ENCODE results near the gene SDK2.
A peak's percentile ranks its signal among the peaks of the same experiment; 100 is the strongest.
"Not testable (repeated sequence)": the region's sequence is repeated elsewhere in the genome, so short reads cannot be mapped to it uniquely, and the experiment has no call there.

SDK2 gene

DNA sequence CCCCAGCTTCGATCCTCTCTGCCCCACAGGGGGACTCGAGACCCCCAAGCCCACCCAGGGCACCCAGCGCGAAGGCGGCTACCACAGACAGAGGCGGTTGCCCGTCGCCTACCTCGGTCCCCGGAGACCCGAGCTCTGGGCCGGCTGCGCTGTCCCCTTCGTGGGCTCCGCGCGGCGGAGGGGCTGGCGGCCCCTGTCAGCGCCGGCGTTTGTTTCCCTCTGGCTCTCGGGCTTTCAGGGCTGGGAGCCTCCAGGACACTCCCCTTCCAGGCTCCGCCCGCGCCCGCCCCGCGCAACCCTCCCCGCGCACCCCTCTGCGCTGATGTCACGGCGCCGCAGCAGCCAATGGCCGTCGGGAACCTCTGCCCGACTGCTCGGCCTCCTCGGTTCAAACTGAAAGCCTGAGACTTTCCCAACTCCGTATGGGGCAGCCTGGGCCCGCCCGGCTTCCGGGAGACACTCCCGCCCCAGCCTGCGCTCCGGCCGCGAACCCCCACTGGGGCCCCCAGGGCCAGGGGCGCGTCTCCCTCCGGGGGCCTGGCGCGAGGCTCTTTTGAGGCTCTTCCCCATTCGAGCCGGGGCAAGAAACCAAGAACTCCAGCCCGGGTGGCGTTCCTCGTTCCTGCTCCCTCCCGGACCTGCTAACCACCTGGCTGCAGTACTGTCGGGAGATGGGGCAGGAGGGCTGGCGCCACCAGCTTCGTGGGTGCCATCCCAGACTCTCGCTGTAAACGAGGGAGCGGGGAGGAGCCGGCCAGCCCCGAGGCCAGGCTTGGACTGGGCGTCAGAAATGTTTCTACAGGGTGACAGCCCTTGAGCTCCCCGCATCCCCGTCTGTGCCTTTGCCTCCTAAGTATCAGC is 332.2 kb downstream of the SDK2 start, which contains the start of gene CDC42EP4:
Gene CDC42EP4, minus strand, starts transcription at position 221 of the 861 bp plus-strand sequence. CDS start 25,501 bp downstream, outside the sequence.
- peak; percentile 85 to 86 for DNase-seq

- DNase-seq = no peak
Observed at GRCh38 chr17:73311428-73311780, 332.8 kb downstream of the SDK2 start.

DNA sequence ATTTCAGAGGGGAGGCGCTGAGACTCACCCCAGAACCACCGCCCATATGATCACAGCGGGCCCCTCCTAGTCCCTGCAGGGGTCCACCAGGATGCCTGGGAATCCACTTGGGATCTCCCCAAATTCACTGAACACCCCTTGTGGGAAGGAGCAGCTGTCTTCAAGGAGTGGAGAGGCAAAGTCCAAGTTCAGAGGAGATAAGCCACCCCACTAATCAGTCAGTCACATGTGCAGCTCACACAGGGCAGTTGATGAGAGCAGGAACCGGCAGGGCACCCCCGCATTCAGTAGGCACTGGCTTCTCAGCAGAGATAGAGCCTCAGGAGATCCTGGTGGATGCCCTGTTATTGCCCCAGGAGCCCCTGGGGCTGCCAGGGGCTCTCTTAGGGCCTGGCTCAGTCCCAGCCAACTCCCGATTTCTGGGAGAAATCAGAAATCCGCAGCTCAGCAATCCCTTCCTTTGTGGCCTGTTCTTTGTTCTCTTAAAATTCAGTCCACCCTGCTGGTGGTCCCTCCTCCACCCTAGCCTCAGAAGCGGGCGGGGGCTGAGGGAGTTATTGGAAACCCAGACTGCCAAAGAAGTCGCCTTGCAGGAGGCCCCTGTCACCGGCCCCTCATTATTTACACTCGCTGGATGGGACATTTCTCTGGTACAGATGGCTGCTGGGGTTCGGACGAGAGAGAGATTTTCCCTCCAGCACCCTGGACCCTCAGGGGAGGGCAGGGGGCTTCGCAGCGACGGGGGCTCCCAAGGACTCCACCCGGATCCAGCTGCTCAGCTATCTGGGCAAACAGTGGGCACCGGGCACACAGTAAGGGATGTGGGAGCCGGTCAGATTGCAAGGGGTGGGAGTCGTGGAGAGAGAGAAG is 334.3 kb downstream of the SDK2 start:
- DNase-seq = no peak

- not testable (repeated sequence) for DNase-seq
Observed at GRCh38 chr17:73308959-73309358, 335.3 kb downstream of the SDK2 start.

GRCh38 chr17:73308017-73308823 is 336.0 kb downstream of the SDK2 start:
- DNase-seq = no peak

DNA sequence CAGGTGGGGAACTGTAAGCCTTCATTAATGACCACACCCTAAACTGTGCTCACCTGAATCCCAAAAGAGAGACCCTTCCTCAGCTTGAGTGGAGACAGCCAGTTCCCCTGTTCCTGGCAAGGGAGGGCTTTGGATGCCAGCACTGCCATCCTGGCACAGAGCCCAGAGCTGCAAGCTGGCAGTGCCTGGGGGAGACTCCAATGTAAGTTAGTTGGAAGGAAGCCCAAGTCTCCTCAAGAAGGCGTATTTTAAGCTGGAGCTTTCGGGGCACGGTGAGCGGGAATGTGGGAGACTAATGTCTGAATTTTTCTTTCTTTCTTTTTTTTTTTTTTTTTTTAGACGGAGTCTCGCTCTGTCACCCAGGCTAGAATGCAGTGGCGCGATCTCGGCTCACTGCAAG is 337.1 kb downstream of the SDK2 start:
- no peak for DNase-seq

- DNase-seq = no peak
Observed at GRCh38 chr17:73305845-73306836, 338.1 kb downstream of the SDK2 start.

- DNase-seq = no peak
Observed at GRCh38 chr17:73304971-73305812, 339.1 kb downstream of the SDK2 start.

GRCh38 chr17:73304438-73304837 is 339.8 kb downstream of the SDK2 start:
- DNase-seq = no peak

- DNase-seq = no peak
Observed at GRCh38 chr17:73302189-73302588, 342.1 kb downstream of the SDK2 start.

- no peak for DNase-seq
Observed at GRCh38 chr17:73301369-73301768, 342.9 kb downstream of the SDK2 start.

DNA sequence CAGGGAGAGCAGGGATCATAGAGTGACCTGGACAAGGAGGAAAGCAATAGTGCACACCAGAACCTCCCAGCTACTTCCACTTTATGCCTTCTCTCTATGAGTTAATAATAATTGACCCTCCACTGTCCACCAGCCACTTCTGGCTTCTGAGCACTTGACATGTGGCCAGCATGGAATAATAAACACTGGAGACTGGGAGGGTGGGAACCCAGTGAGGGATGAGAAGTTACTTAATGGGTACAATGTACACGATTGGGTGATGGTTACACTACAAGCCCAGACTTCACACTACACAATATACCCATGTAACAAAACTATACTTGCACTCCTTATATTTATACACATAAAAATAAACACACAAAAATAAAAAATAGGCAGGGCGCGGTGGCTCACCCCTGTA is 343.9 kb downstream of the SDK2 start:
- no peak for DNase-seq

- DNase-seq = no peak
Observed at GRCh38 chr17:73297934-73298861, 346.0 kb downstream of the SDK2 start.

DNA sequence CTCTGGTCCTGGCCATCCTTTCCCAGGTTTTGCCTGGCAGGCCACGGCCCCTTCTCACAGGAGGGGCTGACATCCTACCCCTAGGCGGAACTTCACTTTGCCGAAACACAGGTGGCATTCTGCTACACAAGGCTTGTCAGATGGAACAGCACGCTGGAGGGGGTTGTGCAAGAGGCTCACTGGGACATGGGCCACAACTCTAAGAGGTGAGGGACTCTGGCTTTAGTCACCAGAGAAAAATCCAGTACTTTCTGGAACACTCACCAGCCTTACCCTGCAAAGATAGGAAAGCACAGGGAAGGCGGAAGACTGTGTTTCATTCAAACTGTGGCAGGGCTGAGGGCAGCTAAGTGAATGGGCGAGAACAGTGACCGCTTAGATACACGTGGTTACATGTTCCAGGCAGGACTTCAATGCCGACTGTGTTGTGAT is 350.7 kb downstream of the SDK2 start:
- DNase-seq = no peak

DNA sequence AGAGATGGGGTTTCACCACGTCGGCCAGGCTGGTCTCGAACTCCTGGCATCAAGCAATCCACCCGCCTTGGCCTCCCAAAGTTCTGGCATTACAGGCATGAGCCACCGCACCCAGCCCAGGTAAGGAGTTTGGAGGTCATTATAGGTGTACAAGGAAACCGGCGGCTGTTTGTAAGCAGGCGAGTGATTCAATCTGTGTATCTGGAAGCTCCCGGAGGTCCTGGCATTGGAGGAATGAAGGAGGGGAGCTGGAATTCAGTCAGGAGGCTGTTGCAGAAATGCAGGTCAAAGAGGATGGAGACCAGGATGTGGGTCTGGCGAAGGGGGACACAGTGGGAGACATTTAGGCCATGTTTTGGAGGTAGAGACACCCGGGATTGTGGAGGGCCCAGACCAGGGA is 351.2 kb downstream of the SDK2 start:
- DNase-seq = no peak

GRCh38 chr17:73292031-73292531 is 352.2 kb downstream of the SDK2 start:
- DNase-seq = no peak

DNA sequence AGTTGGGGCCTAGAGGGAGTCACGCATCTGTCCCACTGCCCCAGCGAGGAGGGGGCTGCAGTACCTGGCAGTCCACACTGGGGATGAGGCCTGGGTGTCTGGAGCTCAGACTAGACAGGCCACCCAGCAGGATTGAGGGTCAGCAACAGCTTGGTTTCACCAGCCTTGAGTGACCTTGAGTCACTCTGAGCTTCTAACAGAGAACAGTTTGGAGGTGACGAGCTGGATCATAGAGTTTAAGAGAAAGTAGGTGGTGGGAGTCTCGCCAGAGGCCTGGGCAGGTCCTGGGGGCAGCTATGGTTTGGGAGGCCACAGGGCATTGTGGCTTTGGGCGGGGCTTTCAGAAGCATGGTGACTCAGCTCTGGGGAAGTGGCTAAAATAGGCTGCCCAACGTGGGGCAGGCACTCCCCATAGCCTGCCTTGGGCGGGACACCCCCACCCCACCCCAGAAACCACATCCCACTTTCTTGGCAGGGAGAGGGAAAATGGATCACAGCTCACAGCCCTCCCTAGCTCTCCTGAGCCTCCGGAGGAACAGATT is 352.9 kb downstream of the SDK2 start:
- peak in 1 of 2 donors; percentile 66 for DNase-seq

DNA sequence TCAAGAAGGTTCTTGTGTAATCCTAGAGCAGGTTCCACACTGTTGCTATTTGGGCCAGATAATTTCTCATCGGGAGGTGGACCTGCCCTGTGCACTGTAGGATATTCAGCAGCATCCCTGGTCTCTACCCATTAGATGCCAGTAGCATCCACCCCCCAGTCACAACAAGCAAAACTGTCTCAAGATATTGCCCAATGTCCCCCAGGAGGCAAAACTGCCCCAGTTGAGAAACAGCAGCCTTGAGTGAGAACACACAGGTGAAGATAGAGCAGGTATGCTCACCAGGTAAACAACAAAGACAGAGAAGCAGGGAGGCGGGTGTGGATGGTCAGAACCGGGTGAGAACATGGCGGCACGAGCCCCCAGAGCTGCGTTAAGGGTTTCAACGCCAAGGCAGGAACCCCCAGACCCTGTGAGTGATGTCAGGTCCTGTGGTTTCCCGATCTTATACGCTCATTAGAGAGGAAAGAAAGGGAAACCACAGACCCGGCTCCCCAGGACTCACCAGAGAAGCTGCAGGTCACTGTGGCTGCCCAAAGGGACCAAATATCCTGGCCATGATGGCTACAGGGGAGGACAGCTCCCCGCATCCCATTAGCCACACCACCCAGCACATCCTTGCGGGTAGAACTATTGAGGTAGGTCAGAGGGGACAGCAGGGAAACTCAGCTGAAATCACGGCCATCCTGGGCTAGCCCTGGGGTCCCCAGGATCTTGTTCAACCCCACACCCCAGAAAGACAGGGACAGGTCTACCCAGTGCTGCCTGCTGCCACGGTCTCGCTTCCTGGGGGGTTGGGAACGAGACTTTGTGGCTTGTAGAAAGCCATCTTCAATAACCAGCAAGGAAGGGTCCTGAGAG is 353.6 kb downstream of the SDK2 start:
- DNase-seq = peak in 1 of 2 donors; percentile 13

Data from CD4-positive, alpha-beta T cell treated with Interleukin-1 beta for 1 hour (primary cell).